ENCODE results near the gene C9orf153.

C9orf153 gene

DNA sequence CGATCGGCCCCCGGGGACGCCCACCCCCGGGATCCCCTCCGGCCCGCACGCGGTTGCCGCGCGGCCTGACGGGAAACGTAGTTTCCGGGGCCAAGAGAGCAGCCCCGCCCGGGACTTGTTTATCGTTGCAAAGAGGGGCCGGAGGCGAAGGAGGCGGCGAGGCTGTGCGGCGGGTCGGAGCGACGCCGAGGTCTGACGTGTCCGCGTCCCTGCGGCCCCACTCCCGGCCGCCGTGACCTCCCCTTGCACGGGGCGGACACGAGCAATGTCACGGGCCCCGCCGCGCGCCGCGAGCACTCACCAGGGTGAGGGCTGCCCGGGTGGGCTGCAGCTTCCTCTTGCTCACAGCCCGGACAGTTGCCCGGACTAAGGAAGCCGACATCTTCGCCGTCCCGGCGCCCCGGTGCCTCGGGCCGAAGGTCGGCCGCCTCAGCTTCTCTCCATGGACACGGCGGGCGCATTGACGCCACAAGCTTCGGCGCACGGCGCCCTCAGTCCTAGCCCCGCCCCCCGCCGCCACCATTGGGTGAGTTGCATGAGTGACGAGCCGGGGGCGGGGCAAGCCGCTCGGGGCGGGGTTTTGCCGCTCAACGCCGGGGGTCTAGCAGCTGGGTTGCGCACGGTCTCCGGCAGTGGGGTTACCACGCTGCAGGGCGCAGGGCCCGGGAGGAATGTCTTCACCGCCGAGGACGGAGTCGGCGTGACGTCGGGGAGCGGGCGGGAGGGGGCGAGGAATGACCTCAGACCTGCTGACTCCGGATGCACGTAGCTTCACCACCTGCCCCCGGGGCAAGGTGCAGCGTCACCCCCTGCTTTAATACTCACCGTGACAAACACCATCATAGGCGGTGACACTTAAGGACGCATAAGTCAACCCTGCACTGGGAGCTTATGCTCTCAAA is 22.9 kb upstream of the C9orf153 start, which contains the start of gene ISCA1:
ISCA1 (minus strand) TSS at position 462 of the 902 bp plus-strand sequence; CDS start at position 382, 80 bp downstream.
- peak within 1 kb of the TSS; percentile 67 for H3K4me3 ChIP-seq (replicated peaks; ENCODE audit: low read depth, low read length)
- TF ChIP-seq CTCF (IDR thresholded peaks at IDR 0.05; ENCODE audit: low read depth, low read length, missing control alignments), result no peak
- DNase-seq (ENCODE audit: extremely low read depth, low read depth), result peak; percentile 61

DNA sequence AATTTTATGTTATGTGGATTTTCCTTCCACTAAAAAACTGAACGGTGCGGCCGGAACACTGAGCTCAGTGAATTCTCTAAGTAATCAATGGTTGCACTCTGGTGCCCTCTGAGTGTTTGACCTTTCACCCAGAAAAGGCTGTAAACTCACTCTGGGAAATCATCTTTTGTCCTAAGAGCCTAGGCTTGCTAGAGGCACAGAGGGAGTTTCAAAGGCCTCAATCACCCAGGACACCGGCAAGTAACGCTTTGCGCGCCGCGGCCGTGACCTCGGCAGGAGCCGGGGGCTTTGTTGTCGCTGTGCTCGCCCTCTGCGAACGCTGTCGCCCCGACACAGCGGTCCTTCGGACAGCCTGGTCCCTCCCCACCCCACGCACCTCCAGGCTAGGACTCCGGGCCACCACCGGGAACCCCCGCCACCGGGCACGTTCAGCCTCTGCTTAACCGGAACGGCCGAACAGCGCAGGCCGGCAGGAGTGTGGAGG is 22.2 kb upstream of the C9orf153 start:
- TF ChIP-seq CTCF (IDR thresholded peaks at IDR 0.05; ENCODE audit: low read depth, low read length, missing control alignments), result no peak
- peak overlapping the region; percentile 67 for H3K4me3 ChIP-seq (replicated peaks; ENCODE audit: low read depth, low read length)
- no peak for DNase-seq (ENCODE audit: extremely low read depth, low read depth)

DNA sequence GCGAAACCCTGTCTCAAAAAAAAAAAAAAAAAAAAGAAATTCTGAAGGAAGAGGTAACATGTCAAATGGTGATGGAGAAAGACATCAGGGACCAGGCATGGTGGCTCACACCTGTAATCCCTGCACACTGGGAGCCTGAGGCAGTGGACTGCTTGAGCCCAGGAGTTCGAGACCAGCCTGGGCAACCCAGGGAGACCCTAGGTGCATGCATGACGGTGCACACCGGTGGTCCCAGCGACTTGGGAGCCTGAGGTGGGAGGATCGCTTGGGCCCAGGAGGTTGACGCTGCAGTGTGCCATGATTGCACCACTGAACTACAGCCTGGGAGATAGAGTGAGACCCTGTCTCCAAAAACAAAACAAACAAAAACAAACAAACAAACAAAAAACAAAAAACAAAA is 21.1 kb upstream of the C9orf153 start:
- DNase-seq (ENCODE audit: extremely low read depth, low read depth), result no peak
- no peak for TF ChIP-seq CTCF (IDR thresholded peaks at IDR 0.05; ENCODE audit: low read depth, low read length, missing control alignments)
- H3K4me3 ChIP-seq (replicated peaks; ENCODE audit: low read depth, low read length), result peak overlapping the region; percentile 67

GRCh38 chr9:86279839-86280238 is 20.4 kb upstream of the C9orf153 start:
- DNase-seq (ENCODE audit: extremely low read depth, low read depth), result no peak
- no peak for TF ChIP-seq CTCF (IDR thresholded peaks at IDR 0.05; ENCODE audit: low read depth, low read length, missing control alignments)
- H3K4me3 ChIP-seq (replicated peaks; ENCODE audit: low read depth, low read length), result no peak overlapping the region

DNA sequence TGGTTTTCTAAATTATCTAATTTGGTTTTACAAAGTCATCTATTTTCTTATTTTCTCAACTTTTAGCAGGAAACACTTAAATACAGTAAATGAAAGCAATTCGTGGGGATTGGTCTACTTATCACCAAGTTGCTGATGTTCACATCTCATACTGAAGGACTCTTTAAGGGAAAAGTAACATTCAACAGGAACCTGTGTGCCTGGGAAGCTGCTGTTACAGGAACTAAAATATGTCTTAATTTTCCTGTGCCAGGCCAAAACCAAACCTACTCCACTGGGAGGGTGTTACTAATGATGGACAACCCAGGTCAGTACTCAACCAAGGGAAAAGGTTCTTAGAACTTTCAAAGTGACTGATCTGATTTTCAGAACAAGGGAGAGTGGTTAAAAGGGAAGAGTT is 17.6 kb upstream of the C9orf153 start:
- no peak for DNase-seq (ENCODE audit: extremely low read depth, low read depth)
- no peak for TF ChIP-seq CTCF (IDR thresholded peaks at IDR 0.05; ENCODE audit: low read depth, low read length, missing control alignments)
- no peak overlapping the region for H3K4me3 ChIP-seq (replicated peaks; ENCODE audit: low read depth, low read length)

GRCh38 chr9:86275962-86276361 is 16.5 kb upstream of the C9orf153 start:
- H3K4me3 ChIP-seq (replicated peaks; ENCODE audit: low read depth, low read length), result no peak overlapping the region
- peak; percentile 19 for TF ChIP-seq CTCF (IDR thresholded peaks at IDR 0.05; ENCODE audit: low read depth, low read length, missing control alignments)
- DNase-seq (ENCODE audit: extremely low read depth, low read depth), result no peak

Data from HFF-Myc (cell line).